Measurements from ENCODE around the gene ZNF213. TPM values are rescaled to one million over a fixed set of nuclear protein-coding genes. Genes with fewer than 3 reads are reported as not detected.

ZNF213 gene, protein sequence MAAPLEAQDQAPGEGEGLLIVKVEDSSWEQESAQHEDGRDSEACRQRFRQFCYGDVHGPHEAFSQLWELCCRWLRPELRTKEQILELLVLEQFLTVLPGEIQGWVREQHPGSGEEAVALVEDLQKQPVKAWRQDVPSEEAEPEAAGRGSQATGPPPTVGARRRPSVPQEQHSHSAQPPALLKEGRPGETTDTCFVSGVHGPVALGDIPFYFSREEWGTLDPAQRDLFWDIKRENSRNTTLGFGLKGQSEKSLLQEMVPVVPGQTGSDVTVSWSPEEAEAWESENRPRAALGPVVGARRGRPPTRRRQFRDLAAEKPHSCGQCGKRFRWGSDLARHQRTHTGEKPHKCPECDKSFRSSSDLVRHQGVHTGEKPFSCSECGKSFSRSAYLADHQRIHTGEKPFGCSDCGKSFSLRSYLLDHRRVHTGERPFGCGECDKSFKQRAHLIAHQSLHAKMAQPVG
- polyA plus RNA-seq = 1 to 10 TPM; 6.5 to 9.4 TPM

DNA sequence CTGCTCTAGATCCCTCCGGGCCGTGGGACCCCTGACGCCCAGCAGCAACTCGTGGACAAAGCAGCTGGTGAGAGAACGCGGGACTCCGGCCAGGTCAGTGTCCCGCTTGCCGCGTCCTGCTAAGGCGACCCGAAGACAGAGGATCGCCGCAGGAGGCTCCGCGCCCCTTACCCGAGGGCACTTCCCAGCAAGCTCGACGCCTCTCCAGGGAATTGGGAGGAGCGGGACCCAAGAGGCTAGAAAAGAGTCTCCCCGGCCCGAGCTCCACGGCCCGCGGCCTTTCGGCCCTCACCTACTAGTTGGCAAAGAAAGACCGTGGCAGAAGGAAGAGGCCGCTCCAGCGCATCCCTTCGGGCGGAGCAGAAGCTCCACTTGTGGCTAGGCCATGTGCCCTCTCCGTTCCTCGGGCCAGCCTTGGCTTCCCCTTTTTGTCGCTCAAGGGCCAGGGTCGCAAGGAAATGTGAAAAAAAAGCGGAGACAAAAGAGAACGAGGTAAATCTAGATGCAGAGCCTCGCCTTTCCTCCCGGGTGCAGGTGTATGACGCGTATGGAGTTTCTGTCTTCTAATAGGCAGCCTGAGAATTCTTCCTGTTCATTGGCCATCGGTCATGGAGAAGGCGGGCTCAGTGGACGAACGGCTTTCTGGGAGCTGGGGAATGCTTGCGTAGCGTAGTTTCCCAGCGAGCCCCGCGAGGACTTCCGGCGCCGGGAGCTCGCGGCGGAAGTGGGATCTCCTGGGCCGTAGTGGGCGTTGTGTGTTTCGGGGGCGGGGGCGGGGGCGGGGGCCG, at the start of gene ZNF213:
ZNF213 (plus strand) TSS at position 692 of the 788 bp plus-strand sequence. CDS start 2,252 bp downstream, outside the sequence.
- Histone ChIP-seq H3K36me3 (ENCODE audit: control insufficient read depth in 2 of 2, insufficient read depth in 2 of 2, low read length in 1 of 2) (peaks cover 0 to 15% of the 10 kb centered on the region in 2 donors), H3K4me3 (ENCODE audit: low read depth in 1 of 2, low read length in 2 of 2) (peak within 1 kb of the TSS; percentile 92 to 97), H3K4me1 (ENCODE audit: control insufficient read depth in 2 of 2, insufficient read depth in 2 of 2, low read length in 1 of 2) (peaks cover 0 to 4% of the 10 kb centered on the region in 2 donors), H3K27me3 (ENCODE audit: control insufficient read depth in 1 of 2, insufficient read depth in 2 of 2, low read length in 2 of 2) (no peaks in the 10 kb centered on the region), H3K27ac (ENCODE audit: low read depth in 2 of 2, low read length in 1 of 2) (peak within 1 kb of the TSS; percentile 97 to 99), H3K9me3 (ENCODE audit: control insufficient read depth in 2 of 2, insufficient read depth in 1 of 2, low read depth in 1 of 2, low read length in 1 of 2) (no peaks in the 10 kb centered on the region)
- WGBS, 2 donors = 0 to 1% methylated on average over 56 to 63 of the region's 63 CpGs

DNA sequence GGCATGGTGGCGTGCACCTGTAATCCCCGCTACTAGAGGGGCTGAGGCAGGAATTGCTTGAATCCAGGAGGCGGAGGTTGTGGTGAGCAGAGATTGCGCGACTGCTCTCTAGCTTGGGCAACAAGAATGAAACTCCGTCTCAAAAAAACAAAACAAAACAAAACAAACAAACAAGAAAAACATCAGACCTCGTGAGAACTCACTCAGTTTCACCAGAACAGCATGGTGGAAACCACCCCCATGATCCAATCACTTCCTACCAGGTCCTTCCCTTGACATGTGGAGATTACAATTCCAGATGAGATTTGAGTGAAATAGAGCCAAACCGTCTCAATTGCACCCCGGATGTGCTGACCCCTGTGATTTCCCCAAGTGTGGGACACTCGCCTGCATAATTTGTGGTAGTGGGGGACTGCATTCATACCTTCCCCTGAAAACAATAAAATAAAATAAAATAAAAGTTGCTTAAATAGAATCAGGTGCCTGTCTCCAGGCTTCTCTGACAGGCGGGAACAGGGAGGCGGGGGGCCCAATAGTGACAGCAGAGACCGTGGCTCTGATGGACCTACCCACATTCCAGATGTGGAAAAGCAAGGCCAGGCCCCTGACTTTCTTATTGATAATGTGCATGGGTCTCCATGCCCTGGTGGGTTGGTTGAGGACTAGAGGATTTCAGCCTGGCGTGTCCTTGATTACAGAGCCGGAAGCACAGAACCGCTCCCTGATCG, 48.8 kb upstream of the ZNF213 start:
- H3K4me3 ChIP-seq (ENCODE audit: low read depth in 1 of 2, low read length in 2 of 2) = no peak overlapping the region
- 85 to 87% methylated on average over 17 of the region's 17 CpGs for WGBS, 2 donors

DNA sequence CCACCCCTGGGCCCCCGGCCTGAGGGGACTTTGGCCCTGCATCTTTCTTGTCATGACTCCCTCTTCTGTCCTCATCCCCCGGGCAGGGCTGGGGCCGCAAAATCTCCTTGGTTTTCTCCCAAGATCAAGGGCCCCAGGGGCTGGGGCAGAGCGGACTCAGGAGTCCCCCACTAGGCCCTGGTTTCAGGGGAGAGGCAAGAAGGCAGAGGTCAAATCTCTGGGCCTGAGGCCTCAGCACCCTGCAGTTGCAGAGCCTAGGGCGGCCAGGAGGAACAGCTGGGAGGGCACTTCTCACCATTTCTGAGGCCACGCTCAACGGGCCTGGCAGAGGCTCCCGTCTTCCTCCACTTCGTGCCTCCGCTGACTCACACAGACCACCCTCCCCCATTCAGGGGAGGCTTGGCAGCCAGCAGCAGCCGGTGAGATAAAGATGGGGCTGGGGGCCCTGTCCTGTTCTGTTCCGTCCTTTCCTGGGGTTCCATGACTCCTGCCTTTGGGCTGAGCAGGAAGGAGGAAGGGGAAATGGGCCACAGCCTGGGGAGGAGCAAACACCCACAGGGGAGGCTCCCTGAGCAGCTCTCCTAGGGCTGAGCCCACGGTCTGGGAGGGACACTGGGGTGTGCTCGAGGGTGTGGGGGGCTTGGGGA, 48.1 kb upstream of the ZNF213 start:
- Histone ChIP-seq H3K27me3 (ENCODE audit: control insufficient read depth in 1 of 2, insufficient read depth in 2 of 2, low read length in 2 of 2) (no peaks in the 10 kb centered on the region), H3K36me3 (ENCODE audit: control insufficient read depth in 2 of 2, insufficient read depth in 2 of 2, low read length in 1 of 2) (no peaks in the 10 kb centered on the region), H3K9me3 (ENCODE audit: control insufficient read depth in 2 of 2, insufficient read depth in 1 of 2, low read depth in 1 of 2, low read length in 1 of 2) (no peaks in the 10 kb centered on the region), H3K27ac (ENCODE audit: low read depth in 2 of 2, low read length in 1 of 2) (peak overlapping the region; percentile 45 to 60), H3K4me3 (ENCODE audit: low read depth in 1 of 2, low read length in 2 of 2) (peak overlapping the region in 1 of 2 donors; percentile 18), H3K4me1 (ENCODE audit: control insufficient read depth in 2 of 2, insufficient read depth in 2 of 2, low read length in 1 of 2) (peaks cover 0 to 3% of the 10 kb centered on the region in 2 donors)
- 69 to 71% methylated on average over 14 of the region's 14 CpGs for WGBS, 2 donors

More for the DNA sequence above, 48.8 kb upstream of the ZNF213 start:
- Histone ChIP-seq H3K4me1 (ENCODE audit: control insufficient read depth in 2 of 2, insufficient read depth in 2 of 2, low read length in 1 of 2) (peaks cover 0 to 3% of the 10 kb centered on the region in 2 donors), H3K27me3 (ENCODE audit: control insufficient read depth in 1 of 2, insufficient read depth in 2 of 2, low read length in 2 of 2) (no peaks in the 10 kb centered on the region), H3K27ac (ENCODE audit: low read depth in 2 of 2, low read length in 1 of 2) (peak overlapping the region in 1 of 2 donors; percentile 44), H3K9me3 (ENCODE audit: control insufficient read depth in 2 of 2, insufficient read depth in 1 of 2, low read depth in 1 of 2, low read length in 1 of 2) (no peaks in the 10 kb centered on the region), H3K36me3 (ENCODE audit: control insufficient read depth in 2 of 2, insufficient read depth in 2 of 2, low read length in 1 of 2) (no peaks in the 10 kb centered on the region)

DNA sequence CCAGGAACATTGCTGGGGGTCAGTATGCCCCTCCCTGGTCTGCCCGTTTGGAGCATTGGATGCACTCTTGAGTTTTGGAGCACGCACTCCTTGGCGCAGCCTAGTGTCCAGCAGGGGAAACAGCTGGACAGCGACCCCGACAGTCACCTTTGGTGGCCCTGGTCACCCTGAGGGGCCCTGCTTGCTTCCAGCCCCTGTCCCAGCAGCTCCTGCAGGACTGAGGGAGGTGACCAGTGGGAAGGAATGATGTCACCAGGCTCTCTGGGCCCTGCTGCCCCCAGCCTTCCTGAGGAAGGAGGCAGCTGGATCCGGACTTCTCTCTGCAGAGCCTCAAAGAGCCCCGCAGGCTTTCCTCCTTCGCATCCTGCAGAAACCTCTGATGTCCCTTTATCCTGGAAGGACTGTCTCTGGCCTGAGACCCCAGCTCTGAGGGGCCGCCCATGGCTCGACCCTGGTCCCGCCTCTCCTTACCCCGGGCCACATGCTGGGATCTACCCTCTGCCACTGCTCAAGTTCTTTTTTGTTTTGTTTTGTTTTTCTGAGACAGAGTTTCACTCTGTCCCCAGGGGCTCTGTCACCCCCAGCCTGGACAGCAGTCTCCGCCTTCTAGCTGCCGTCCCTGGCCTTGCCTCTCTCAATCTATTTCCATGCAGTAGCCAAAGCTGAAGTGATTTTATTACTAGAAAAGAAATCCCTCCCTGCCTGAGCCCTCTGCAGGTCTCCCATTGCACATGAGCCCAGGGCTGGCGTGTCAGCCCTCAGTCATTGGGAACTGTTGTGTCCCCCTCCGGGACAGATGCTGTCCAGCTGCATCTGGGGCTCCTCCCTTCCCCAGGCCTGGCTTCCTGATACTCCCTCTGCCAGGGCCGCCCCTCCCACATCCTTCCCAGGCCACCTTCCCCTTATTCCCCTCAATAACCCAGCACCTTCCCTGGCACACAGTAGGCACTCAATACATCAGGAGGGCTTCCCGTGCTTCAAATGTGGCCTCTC, 47.3 kb upstream of the ZNF213 start:
- no peaks in the 10 kb centered on the region for H3K27me3 ChIP-seq (ENCODE audit: control insufficient read depth in 1 of 2, insufficient read depth in 2 of 2, low read length in 2 of 2)
- peak overlapping the region in 1 of 2 donors; percentile 18 for H3K4me3 ChIP-seq (ENCODE audit: low read depth in 1 of 2, low read length in 2 of 2)
- no peaks in the 10 kb centered on the region for H3K36me3 ChIP-seq (ENCODE audit: control insufficient read depth in 2 of 2, insufficient read depth in 2 of 2, low read length in 1 of 2)
- H3K9me3 ChIP-seq (ENCODE audit: control insufficient read depth in 2 of 2, insufficient read depth in 1 of 2, low read depth in 1 of 2, low read length in 1 of 2) = no peaks in the 10 kb centered on the region
- 61 to 66% methylated on average over 18 of the region's 18 CpGs for whole genome bisulfite sequencing, 2 donors
- H3K27ac ChIP-seq (ENCODE audit: low read depth in 2 of 2, low read length in 1 of 2) = peak overlapping the region; percentile 45 to 60
- H3K4me1 ChIP-seq (ENCODE audit: control insufficient read depth in 2 of 2, insufficient read depth in 2 of 2, low read length in 1 of 2) = peaks cover 0 to 3% of the 10 kb centered on the region in 2 donors

DNA sequence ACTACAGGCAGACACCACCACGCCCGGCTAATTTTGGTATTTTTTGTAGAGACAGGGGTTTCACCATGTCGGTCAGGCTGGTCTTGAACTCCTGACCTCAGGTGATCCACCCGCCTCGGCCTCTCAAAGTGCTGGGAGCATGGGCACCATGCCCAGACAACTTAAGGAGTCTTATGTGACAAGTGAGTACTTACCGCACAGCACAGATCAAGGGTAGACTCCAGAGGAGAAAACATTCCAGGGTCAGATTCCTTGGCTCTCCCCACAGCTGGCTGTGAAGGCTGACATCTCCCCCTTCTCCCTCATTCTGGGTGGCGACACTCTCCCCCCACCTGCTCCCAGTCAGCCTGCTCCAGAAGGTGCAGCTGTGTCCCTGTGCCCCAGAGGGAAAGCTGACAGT, 46.4 kb upstream of the ZNF213 start:
- H3K4me1 ChIP-seq (ENCODE audit: control insufficient read depth in 2 of 2, insufficient read depth in 2 of 2, low read length in 1 of 2) = peaks cover 0 to 3% of the 10 kb centered on the region in 2 donors
- WGBS, 2 donors = 68 to 76% methylated on average over 7 of the region's 7 CpGs
- H3K27me3 ChIP-seq (ENCODE audit: control insufficient read depth in 1 of 2, insufficient read depth in 2 of 2, low read length in 2 of 2) = no peaks in the 10 kb centered on the region
- no peaks in the 10 kb centered on the region for H3K36me3 ChIP-seq (ENCODE audit: control insufficient read depth in 2 of 2, insufficient read depth in 2 of 2, low read length in 1 of 2)
- no peak overlapping the region for H3K27ac ChIP-seq (ENCODE audit: low read depth in 2 of 2, low read length in 1 of 2)
- no peaks in the 10 kb centered on the region for H3K9me3 ChIP-seq (ENCODE audit: control insufficient read depth in 2 of 2, insufficient read depth in 1 of 2, low read depth in 1 of 2, low read length in 1 of 2)
- no peak overlapping the region for H3K4me3 ChIP-seq (ENCODE audit: low read depth in 1 of 2, low read length in 2 of 2)

DNA sequence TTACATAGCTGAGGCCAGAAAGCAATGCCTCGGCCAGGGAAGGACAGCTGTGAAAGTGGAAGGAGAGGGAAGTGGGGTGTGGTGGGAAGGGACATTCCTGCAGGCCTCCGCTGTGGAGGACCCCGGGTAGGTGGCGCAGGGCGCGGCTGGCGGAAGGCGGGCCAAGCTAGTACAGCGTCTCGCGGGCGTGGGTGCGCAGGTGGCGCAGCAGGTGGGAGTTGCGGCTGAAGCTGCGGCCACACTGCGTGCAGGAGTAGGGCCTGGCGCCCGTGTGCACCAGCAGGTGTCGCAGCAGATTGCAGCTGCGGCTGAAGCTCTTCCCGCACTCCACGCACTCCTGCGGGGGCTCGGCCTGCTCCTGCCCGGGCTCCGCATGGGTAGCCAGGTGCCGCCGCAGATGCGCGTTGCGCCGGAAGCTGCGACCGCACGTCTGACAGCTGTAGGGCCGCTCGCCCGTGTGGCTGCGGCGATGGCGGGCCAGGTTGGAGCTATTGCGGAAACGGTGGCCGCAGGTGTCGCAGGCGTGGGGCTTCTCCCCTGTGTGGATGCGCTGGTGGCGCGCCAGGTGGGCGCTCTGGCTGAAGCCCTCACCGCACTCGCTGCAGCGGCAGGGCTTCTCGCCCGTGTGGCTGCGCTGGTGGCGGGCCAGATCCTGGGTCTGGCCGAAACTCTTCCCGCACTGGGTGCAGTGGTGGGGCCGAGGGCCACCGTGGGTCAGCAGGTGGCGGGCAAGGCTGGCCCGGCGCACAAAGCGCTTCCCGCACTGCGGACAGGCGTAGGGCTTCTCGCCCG, 45.7 kb upstream of the ZNF213 start:
- Histone ChIP-seq H3K4me1 (ENCODE audit: control insufficient read depth in 2 of 2, insufficient read depth in 2 of 2, low read length in 1 of 2) (peaks cover 0 to 3% of the 10 kb centered on the region in 2 donors), H3K36me3 (ENCODE audit: control insufficient read depth in 2 of 2, insufficient read depth in 2 of 2, low read length in 1 of 2) (no peaks in the 10 kb centered on the region), H3K27me3 (ENCODE audit: control insufficient read depth in 1 of 2, insufficient read depth in 2 of 2, low read length in 2 of 2) (no peaks in the 10 kb centered on the region), H3K27ac (ENCODE audit: low read depth in 2 of 2, low read length in 1 of 2) (no peak overlapping the region), H3K4me3 (ENCODE audit: low read depth in 1 of 2, low read length in 2 of 2) (no peak overlapping the region), H3K9me3 (ENCODE audit: control insufficient read depth in 2 of 2, insufficient read depth in 1 of 2, low read depth in 1 of 2, low read length in 1 of 2) (no peaks in the 10 kb centered on the region)
- 95 to 97% methylated on average over 66 to 71 of the region's 71 CpGs for WGBS, 2 donors

DNA sequence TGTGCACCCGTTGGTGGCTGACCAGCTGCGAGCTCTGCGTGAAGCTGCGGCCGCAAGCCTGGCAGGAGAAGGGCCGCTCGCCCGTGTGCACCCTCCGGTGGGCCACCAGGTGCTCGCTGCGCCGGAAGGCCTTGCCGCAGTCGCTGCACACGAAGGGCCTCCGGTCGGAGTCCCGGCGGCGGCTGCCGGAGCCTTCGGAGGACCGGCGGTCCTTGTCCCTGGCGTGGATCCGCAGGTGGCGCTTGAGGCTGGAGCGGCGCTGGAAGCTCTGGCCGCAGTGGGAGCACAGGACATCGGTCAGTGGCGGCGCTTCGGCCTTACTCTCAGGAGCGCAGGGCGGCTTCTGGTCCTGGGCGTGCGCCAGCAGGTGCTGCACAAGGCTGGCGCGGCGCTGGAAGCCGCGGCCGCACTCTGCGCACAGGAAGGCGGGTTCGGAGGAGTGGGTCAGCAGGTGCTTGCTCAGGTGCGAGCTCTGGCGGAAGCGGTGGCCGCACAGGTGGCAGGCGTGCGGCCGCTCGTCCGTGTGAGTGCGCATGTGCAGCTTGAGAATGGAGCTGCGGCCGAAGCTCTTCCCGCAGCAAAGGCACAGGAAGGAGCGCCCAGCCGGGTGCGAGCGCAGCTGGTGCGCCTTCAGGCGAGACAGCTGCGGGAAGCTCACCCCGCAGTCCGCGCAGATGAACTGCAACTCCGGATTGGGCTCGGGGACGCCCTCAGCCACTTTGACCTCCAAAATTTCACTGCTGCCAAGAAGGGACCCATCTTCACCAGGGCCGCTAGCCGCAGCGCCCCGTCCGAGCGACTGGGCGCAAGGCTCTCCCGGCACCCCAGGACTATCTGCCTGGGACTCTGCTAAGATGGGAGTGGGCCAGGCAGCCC, 44.9 kb upstream of the ZNF213 start:
- Histone ChIP-seq H3K9me3 (ENCODE audit: control insufficient read depth in 2 of 2, insufficient read depth in 1 of 2, low read depth in 1 of 2, low read length in 1 of 2) (no peaks in the 10 kb centered on the region), H3K27me3 (ENCODE audit: control insufficient read depth in 1 of 2, insufficient read depth in 2 of 2, low read length in 2 of 2) (no peaks in the 10 kb centered on the region), H3K36me3 (ENCODE audit: control insufficient read depth in 2 of 2, insufficient read depth in 2 of 2, low read length in 1 of 2) (no peaks in the 10 kb centered on the region), H3K4me1 (ENCODE audit: control insufficient read depth in 2 of 2, insufficient read depth in 2 of 2, low read length in 1 of 2) (peaks cover 0 to 3% of the 10 kb centered on the region in 2 donors), H3K4me3 (ENCODE audit: low read depth in 1 of 2, low read length in 2 of 2) (no peak overlapping the region), H3K27ac (ENCODE audit: low read depth in 2 of 2, low read length in 1 of 2) (no peak overlapping the region)
- 96% methylated on average over 81 of the region's 81 CpGs for WGBS, 2 donors

Data from esophagus (tissue), 2 donors.